HPDE6-E6E7 (cell line): ENCODE results near the gene SF1.

Experiments used
- DNase-seq: peaks from one replicate; pipeline ENCODE4 v3.0.0; 2011; ENCODE audit warnings: missing footprints; ENCODE audit errors: extremely low spot score

Gene SF1

DNA sequence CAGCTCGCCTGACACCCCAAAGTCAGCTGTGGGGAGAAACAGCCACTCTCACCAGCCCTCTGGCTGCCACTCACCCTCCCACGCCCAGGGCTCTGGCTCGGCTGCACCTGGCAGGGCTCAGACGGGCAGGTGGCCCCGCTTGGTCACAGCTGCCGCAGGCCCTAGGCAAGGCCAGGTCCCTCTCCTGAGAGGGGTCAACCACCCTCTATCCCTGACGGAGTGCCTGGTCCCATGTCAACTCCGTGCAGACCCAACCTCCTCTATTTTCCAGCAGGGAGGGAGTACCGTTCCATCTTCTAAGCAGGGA lies 22.8 kb upstream of the SF1 start:
- DNase-seq: no peak

DNA sequence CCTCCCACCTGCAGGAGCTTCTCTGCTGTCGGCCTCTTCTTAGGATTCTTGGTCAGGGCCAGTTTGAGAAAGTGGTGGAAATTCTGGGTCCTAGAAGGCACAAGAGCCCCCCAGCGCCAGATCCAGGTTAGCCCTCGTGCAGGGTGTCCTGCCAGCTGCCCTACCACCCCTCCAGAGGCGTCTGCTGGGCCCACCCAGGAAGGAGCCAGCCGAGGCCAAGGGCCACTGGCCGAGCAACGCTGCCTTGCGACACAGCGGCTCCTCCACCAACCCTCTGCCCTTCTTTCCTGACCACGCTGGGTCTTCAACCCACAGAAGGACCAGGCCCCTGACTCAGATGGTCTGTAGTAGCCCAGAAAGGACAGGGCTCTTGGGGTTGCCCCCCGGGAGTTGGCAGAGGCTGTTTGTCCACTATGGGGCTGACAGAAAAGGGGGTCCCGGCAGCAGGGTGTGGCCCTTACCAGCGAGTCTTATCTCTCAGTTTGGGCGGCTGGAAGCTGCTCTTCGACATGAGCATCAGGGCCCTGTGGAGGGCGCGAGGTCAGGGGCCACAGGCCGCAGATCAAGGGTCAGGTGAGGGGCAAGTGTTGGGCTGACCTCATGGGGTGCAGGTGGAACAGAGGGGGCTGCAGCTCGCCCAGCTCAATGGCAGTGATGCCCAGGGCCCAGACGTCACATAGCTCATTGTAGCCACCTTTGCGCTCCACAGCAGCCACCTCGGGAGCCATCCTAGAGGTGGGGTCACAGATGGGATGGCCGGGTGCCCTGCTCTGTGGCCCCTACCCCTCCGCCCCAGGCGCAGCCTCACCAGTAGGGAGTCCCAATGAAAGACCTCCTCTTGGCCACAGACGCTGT lies 22.2 kb upstream of the SF1 start:
- DNase-seq: no peak

DNA sequence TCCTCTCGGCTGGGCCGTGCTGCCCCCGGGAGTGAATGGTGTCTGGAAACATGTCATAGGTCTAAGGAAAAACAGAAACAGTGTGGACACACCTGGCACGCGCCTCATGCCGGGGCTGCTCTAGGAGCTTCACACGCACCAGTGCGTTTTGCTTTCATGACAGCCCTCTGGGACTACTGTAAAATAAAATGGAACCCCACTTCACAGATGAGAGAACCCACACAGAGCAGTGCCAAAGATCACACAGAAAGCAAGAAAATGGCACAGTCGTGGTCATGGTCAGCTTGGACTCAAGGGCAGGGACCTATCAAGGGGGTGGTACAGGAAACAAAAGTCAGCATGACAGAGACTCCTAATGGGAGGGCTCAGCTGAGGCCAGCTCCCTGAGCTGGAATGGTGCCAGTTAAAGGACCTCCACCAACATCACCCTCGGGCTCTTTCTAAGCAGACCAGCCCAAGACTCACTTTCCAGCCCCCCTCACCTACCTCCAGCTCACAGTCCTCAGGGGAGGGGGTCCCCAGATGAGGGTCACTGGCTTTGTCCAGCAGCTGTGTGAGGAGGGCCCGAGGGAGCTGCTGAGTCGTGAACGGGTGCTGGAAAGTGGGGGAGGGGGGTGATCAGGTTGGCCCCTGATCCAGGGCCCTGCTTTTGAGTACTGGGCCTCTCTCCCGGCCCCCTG lies 21.4 kb upstream of the SF1 start:
- DNase-seq: no peak

DNA sequence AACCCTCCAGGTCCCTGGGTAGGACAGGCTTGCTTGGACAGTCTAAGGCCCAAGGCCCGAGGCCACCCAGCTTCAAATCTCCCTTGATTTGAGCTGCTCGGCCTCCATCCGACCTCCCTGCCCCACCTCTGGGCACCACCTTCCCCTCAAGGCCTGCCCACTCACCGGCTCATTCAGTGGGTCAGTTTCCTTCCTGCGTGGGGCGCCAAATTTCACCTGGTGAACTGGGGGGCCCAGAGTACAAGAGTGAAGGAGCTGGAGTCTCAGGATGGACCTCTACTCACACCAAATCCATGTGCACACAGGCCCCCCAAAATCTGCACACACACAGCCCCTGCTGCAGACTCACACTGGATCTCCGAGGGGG lies 20.9 kb upstream of the SF1 start:
- no peak for DNase-seq

DNA sequence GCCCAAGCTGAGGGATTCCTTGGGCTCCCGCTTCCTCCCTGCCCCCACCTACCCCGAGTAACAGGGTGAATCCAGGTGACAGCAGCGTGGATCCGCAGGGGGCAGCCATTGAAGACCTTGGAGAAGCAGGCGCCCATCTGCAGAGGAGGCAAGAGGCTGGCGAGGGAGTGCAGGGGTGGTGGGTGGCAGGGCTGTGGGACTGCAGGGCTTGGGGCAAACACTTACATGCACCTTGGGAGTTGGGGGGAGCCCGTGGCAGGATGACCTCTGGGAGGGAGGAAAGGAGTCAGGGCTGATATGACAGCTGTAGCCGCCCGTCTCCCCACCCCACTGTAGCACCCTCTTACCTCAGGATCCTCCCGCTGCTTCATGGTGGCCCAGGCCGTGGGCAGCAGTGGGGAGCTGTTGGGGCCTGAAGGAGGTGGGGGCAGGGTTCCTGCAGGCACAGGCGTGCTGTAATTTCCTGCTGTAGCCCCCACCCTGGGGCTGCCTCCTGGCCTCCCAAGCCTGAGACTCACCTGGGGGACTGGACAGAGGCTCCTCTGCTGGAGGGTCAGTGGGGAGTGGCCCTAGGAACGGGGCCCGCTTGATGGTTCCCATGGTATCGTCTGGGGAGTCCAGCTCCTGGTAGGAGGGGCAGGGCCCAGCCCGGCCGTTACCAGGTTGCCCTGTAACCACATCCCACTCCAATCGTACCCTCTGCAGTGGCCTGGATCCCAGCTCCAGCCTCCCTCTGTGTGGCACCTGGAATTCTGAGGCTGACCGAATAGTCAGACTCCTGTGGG lies 18.6 kb upstream of the SF1 start:
- DNase-seq: no peak

DNA sequence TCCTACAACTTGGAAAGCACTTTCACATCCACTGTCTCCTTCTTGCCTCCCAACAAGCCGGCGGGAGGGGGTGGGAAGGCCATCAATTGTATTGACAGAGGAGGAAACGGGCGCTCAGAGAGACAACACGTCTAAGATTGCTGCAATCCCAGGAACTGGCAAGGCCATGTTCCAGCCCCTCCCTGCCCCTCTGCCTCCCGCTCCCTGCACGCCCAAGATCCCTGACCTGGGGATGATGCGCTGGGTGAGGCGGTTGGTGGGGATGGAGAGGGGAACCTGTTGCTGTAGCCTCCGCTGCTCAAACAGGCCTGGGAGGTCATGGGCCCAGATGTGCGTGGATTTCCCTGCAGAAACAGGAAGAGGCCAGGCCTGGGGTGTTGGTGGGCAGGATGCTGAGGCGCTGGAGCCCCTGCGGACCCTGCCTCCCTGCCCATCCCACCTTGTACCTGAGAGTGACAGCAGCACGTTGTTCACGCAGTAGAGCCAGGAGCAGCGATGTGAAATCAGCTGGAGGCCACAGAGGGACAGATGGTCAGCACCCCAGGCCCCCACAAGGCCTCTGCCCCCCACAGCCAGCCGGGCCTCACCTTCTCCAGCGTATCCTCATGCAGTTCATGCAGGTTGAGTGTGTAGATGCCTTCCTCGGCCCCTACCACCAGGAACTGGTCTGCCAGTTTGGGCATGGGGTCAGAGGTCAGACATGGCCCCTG lies 17.9 kb upstream of the SF1 start:
- DNase-seq: no peak

DNA sequence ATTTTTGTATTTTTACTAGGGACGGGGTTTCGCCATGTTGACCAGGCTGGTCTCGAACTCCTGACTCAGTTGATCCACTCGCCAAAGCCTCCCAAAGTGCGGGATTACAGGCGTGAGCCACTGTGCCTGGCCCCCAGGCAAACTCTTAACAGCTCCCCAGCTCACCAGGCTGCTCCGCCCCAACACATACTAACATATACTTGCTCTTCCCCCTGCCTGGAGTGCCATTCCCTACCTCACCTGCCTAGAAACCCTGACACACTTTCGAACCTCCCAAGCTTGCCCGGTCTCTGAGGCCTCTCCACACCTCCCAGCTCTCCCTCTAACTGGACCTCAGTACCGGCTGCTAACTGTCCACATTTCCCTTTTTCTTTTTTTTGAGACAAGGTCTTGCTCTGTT lies 16.2 kb upstream of the SF1 start:
- no peak for DNase-seq

DNA sequence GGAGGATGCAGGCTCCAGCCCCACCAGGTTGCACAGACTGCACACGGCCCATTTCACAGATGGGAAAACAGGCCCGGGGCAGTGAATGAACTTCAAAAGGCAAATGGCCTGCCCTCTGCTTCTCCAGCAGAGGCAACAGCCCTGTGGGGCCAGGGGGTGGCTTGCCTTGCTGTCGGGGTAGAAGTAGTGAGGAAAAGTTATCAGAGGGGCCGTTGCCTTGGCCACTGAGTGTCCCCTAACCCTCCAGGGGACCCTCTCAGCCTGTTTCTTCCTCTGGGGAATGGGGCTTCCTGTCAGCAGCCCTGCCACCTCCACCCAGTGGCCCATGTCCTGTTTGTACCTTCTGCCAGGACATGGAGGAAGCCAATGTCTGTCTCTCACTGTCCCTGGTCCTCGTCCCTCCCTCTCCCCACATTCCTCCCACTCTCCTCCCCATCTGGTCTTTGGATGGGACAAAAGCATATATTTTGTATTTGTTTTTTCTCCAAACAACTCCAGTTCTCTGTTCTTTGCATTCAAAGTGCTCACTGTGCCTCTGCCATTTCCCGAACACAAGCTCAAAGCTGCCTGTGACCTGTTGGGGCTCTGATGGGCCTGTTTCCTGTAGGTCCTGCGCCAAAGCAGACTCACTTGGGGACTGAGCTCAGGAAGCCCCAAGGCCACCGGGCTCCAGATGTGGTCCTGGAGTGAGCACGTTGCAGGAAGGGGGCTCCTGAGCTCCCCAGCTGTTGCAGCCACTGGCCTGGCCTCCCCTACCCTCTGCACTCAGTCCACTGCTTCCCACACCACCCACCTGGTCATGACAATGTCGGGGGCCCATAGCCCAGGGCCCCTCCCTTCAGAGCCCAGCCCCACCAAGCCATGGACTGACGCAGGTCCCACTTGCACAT lies 15.2 kb upstream of the SF1 start:
- no peak for DNase-seq

DNA sequence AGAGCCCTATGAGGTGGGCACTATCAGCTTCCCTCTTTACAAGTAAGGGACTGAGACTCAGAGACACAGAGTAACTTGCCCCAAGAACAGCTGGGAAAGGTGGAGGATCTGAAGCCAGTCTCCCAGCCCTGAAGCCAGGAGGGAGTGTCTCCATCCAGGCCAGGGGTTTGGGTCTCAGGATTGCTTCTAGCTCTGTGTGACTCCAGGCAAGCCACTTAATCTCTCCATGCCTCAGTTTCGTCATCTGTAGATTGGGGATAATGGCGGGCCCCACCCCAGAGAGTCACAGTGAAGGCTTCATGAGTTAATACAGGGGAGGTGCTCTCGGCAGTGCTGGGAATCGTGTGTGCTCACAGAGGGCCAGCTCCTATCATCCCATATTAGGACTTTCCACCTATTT lies 14.1 kb upstream of the SF1 start:
- no peak for DNase-seq

DNA sequence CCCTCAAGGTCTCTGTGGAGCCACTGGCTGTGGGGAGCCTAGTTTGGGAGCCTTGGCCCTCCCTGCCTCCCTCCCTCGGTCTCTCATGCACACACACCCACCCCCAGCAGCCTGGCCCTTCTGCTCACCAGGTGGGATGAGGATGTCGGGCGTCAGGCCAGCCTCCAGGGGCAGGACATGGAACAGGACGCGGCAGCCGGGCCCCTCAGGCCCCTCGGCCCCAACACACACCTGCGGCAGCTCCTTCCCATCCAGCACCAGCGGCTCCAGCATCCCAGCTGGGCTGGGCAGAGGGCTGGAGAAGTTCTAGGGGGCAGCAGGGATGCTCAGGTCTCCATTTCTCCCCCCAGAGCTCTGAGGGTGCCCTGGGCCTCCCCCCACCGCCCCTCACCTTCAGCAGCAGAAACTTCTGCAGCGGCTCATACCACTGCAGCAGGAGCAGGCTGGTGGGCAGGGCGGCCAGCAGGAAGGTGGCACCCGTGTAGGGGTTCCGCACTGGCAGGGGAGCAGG lies 13.5 kb upstream of the SF1 start:
- DNase-seq: no peak

DNA sequence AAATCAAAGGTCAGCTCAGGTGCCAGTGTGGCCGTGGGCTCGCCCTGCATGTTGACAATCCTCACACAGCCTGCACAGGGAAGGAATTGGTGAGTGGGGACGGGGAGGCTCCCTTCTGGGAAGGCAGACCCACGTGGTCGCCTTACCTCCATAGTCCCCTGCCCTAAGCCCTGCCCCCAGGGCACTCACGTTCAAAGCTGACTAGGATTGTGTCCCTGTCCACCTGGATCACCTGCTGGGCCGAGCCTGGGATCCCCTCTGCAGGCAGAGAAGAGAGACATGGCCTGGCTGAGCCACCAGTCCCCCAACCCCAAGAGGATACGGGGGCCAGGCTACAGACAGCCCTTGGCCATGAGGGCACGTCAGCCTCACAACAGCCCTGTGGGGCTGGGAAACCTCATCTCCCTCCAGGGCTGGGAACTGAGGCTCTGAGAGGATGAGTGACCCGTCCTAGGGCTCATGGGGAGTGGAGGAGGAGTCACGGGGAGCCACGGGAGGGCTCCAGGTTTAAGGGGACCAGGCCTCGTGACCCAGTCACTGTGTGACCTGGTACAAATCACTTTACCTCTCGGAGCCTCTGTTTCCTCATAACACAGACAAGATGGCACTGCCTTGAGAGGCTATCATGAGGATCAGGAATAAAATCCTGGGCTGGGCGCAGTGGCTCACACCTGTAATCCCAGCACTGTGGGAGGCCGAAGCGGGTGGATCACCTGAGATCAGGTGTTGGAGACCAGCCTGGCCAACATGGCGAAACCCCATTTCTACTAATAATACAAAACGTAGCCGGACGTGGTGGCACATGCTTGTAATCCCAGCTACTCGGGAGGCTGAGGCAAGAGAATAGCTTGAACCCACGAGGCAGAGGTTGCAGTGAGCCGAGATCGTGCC lies 12.1 kb upstream of the SF1 start:
- no peak for DNase-seq

DNA sequence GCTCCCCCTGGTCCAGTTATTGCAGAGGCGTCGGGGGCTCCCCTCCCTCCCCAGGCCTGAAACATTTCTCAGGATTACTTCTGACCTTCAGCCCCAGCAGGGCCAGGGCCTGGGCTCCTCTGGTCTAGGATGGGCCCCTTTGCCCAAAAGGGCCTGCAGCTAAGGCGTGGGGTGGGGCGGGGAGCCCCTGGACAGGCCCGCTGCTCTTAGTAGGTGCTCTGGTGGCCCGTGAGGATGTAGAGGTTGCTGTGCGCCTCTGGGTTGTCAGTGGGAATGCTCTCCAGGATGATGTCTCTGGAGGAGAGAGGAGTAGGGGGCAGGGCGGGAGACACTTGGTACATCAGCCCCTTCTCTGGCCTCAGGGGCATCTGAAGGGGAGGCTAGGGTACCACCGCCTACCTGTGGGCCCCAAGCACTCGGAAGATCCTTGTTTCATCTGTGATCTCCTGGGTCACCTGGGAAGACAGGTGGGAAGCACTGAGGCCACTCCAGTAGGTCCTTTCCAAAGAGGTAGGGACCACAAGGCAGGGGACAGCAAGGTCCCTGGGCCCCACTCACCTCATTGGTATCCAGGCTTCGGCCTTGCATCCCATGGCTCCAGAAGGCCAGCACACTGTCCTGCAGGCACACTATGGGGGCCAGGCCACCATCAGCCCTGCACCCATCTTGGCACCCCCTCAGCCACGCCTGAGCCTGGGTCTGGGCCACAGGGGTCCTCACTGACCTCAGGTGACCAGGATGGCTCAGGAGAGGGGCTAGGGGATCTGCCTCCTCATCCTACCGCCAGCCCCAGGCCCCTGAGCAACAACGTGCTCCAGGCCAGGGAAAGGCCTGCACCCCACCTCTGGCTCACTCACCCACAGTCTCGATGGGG lies 11.2 kb upstream of the SF1 start:
- no peak for DNase-seq

DNA sequence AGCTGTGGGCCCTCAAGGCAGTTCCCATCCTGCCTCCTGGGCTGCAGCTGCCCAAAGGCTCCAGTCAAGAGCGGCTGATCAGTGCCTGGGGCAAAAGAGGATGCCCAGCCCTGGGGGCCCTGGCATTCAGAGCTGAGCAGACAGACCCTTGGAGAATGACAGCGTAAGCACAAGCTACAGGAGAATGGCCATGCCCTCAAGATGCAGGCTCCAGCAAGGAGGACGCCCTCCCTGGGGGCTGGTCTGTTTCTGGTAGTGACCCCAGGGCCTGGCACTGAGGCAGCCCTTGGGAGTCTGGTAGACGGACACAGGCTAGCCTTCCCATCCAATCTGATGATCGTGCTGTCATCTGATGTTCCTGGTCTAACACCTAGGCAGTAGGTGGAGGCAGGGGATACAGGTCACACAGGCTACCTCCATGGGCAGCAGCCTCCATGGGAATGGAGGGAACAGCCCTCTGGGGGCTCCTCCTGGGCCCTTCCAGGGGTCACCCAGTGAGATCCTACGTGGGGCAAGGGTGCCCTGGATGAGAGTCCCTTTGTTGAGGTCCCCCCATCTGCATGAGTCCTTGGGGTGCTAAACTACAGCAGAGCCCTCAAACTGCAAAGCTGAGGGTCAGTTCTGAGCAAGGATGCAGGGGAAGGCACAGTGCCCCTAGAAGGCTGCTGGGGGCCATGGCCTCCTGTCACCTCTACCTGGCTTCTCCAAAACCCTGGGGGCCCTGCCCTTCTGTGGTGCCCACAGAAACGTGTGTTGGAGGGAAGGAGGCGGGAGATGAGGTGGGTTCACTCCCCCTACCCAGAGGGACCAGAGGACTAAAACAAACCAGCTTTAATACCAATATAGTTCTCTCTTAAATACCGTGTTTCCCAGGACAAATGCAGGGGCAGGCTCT lies 10.2 kb upstream of the SF1 start:
- DNase-seq: no peak

DNA sequence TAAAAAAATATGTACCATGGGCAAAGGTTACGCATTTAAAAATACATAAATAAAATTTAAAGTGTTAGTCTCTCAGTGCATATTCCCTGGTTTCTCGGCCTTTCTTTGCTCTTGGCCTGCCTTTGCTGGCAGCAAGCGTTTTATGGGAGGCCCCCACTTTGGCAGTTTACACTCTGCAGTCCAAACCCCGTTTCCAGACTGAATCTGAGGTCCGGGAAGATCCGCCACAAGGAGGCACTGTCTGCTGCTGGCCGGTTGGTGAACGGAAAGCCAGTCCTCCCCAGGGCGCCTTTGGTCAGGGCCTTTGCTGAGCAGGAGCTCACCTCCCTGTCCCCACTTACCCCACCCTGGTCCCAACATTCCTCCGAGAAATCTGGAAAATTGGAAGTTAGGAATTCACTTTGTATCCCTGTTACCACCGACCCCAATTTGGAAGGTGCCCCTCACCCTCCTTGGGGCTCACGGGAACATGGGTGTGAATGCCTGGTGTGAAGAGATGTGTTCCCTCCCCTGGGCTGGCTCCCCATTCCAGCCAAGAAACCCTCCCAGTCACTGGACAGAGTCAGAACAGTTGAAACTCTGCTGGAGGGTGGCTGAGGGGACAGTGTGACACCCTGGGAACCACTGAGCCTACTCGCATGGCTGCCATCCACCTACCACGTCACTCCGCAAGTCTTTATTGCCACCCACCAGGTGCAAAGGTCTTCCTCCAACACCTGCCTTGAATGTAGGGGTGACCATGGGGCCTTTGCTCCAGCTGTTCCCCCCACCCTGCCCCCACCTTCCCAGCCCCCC lies 9.4 kb upstream of the SF1 start:
- DNase-seq: peak; percentile 64

DNA sequence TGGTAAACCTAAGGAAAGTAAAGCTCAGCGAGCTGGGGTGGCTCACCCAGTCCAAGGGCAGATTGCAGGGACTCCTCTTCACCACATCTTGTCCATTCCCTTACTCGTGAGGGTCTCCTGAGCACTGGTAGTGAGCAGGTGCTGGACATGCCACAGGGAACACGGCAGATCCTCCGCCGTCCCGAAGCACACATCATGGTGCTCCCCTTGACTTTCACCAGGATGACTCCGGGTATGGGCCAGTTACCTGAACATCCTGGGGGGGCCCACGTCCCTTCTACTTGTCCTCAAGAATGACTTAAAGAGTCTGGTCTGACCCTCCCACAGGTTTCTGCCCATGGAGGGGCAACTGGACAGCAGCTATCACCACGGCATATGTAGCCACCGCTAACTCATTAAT lies 8.0 kb upstream of the SF1 start:
- no peak for DNase-seq

DNA sequence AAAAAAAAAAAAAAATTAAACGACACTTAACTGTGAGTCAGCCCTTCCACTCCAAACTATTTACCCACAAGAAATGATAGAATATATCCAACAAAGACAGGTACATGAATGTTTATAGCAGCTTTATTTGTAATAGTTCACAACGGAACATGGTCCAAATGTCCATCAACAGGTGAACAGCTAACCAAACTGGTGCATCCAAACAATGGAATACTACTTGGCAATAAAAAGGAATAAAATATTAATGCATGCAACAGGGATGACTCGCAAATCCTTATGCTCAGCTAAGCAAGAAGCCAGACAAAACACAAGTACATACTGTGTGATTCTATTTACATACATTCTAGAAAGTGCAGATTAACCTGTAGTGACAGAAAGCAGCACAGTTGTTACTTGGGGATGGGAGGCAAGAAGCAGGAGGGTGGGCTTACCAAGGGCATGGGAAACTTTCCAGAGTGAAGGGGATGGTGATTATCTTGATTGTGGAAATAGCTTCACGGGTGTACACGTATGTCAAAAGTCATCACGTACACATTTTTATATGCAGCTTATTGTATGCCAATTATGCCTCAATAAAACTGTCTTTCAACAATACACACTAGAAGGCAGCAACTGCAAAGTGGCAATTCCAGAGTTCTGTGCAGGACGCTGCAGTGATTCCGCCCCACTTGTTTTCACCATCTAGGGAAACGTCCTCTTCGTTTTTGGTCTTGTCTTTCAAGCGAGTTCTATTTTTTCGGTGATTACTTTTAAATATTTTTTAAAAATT lies 6.7 kb upstream of the SF1 start:
- no peak for DNase-seq

DNA sequence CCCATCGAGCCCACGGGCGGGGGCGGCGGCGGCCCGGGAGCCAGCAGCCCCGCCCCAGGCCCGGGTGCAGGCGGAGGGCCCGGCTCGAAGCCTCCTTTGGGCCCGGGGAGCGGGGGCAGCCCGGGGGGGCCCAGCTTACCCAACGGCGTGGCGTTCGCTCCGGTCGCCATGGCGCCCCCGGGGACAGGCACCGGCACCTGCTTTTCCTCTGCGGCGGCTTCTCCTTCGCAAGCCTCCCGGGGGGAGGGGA lies 194 bp downstream of the SF1 start:
- DNase-seq: peak; percentile 44
